EL (cell line): ENCODE measurements around the gene SLC6A17.
A peak's percentile ranks its signal among the peaks of the same experiment; 100 is the strongest.

Experiments
- DNase-seq: peaks from one replicate; pipeline ENCODE4 v3.0.0-alpha.2; 2016

The SLC6A17 gene

DNA sequence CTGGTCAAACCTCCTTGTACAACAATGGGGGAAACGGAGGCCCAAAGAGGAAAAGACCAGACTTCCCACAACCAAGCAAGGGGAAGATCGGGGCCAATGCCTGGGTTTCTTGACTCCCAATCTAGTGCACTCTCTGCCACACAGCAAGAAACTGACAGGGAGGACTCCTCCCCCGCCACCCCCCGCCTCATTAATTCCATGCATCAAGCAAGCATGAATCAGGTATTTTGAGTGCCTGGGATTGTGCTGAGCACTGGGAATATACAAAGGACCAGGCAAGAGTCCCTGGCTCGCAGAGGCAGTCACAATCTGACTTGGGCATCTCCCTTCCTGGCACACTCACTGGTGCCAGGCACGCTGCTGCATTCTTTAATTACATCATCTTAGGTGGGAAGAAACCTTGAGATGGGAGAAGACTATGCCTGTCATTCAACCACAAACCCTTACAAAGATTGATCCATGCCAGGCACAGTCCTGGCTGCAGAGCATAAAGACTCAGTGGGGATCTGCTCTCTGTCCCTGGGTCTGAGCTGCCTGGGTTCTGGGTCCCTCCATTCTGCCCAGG, 55.4 kb downstream of the SLC6A17 start:
- no peak for DNase-seq

DNA sequence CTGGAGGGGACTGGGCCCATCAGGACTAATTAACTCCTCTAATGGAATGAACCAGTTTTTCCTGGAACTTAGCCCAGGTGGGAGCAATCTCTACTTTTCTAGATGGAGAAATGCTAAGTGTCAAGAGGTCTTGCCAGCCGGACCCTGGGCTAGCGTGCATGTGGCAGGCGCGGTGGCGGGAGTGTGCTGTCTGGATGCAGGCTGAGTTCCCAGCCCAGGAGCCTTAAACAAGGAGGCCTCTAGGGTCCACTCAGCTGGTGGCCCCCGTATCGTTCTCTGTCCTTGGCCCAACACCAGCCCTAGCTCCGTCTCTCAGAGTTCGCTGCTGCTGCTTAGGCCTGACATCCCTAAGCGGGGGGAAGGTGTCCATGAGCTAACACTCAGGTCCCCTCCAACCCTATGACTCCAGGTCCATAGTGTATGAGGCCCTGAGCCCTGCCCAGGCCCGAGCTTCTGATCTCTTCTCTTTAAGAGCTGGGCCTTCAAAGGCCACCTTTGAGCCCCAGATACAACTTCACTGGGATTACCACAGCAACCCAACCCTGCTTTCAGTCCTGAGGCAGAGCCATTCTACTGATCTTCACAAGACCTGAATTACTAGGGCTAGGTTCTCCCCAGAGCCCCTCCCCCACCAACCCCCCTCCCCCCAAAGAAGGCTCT, 56.1 kb downstream of the SLC6A17 start:
- no peak for DNase-seq

DNA sequence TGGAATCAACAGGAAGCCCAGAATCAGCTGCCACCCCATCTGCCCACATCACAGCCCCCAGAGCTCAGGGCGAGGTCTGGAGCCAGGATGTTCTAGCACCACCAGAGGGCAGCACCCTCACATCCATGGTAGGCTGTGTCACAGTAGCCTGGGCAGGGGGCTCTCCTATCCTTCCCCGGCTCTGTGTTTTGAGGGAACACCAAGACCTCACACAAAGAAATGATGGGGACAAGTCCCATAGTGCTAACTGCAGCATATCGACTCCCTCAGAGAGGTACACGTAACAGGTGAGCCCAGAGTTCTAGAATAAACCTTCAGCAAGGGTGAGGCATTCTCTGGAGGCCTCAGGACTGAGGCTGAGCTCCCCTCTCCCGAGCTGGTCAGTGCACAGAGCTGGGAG, 57.5 kb downstream of the SLC6A17 start:
- peak; percentile 50 for DNase-seq

DNA sequence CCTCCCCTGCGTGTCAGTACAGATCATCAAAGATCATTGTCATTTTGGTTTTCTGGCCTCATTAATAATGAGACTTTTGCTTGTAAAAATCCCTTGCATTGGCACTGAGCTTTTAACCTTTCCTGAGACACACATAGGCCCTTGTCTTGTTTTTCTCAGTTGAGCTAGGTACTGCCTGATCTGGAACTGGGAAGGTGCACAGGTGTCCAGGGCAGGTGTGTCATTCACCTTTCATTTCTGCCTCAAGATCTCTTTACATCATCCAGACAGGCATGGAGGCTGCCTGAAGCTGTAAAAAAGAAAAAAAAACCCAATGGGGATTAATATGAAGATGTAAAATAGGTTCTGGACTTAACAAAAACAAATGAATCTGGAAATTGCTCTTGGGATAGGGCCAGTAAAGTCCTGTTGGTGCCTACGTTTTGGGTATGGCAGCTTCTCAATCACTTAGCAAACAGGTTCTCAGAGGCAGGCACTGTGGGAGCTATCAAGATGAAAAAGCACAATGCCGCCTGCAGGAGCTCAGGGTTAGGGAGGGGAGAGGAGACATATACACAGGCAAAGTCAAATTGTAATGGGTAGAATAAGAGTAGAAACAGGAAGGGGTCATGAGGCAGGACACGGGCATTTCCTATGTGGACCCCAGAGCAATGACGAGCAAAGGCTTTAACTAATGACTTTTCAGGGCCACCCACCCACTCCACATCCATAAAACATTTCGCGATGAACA, 58.8 kb downstream of the SLC6A17 start:
- DNase-seq, result no peak

DNA sequence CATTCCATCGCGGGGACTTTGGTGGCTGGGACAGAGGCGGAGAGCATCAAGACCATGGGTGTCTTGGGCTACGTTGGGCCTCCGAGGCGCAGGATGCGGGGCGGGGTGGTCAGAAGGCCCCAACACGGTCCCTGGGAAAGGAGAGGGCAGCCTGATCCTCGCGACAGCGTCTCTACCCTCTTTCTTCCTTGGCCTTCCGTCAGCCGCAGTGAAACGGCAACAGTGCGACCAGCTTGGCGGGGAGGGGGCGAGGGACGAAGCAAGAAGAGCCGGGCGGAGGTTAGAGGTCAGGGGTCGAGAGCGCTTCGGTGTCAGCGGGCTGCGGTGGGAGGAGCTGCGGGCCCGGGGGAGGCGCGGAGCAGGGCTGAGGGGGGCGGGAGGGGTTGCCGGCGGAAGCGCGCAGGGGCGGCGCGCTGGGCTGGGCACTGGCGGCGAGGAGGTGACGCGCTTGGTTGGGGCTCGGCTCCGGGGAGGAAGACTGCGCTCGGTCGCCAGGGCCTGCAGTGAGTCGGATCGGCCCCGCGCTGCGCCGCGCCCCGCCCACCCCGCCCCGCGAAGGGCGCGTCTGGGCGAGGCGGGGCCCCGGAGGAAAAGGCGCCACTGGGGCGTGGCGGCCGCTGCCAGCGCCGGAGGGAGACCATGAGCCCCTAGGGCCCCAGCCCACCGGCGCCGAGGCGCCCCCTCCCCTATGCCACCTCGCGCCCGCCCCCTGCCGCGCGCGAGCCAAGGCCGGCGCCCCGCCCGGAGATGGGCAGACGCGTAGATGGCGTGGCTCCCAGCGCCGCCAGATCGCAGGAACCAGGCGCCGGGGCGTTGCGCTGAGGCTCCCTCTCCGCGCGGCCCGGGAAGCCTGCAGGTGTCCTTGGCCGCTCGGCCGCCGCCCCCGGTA, 59.7 kb downstream of the SLC6A17 start, which contains the start of gene KCNC4:
Gene KCNC4 (plus strand): TSS at position 600 of the 889 bp plus-strand sequence. CDS start 1,186 bp downstream, outside the sequence.
- DNase-seq, result peak; percentile 87

DNA sequence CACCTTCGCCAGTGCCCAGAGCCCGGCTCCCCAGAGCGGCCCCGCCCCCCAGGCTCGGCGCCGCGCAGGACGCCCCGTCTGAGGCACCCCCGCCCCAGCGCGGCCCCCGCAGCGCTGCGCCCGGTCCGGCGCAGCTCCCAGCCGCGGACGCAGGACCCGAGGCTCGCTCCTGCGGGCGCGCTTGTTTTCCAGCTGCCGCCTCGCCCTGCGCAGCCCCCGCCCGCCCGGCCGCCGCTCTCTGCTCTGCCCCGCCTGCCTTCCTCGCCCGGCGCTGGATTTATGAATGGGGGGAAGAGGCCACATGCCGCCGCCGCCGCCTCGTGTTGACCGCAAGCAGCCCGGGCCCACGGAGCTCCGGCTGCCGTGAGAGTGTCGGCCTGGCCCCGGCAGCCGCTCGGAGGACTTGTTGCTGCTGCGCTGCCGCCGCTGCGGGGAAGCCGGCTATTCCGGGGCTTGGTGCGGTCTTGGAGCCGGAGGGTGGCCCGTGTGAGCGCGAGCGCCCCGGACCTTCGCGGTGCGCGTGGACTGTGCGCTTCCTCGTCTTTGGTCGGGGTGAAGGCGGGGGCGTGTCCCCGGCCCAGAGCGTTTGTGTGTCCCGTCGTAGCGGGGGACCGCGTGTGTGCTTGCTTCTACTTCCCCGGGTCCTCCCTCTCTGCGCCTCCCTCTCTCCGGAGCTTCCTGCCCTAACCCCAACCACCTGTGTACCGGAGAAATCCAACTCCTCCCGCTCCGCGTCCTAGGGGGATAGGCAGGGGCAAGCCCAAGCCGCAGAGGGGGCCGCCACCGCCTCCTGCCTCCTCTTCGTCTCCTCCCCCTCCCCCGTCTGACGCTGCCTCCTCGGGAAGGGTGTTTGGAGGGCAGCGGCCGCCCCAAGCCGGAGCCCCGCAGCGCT, 60.6 kb downstream of the SLC6A17 start:
- DNase-seq, result peak; percentile 52

DNA sequence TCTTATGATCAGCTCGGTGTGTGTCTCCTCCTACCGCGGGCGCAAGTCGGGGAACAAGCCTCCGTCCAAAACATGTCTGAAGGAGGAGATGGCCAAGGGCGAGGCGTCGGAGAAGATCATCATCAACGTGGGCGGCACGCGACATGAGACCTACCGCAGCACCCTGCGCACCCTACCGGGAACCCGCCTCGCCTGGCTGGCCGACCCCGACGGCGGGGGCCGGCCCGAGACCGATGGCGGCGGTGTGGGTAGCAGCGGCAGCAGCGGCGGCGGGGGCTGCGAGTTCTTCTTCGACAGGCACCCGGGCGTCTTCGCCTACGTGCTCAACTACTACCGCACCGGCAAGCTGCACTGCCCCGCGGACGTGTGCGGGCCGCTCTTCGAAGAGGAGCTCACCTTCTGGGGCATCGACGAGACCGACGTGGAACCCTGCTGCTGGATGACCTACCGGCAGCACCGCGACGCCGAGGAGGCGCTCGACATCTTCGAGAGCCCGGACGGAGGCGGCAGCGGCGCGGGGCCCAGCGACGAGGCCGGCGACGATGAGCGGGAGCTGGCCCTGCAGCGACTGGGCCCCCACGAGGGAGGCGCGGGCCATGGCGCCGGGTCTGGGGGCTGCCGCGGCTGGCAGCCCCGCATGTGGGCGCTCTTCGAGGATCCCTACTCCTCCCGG, 61.3 kb downstream of the SLC6A17 start:
- no peak for DNase-seq

DNA sequence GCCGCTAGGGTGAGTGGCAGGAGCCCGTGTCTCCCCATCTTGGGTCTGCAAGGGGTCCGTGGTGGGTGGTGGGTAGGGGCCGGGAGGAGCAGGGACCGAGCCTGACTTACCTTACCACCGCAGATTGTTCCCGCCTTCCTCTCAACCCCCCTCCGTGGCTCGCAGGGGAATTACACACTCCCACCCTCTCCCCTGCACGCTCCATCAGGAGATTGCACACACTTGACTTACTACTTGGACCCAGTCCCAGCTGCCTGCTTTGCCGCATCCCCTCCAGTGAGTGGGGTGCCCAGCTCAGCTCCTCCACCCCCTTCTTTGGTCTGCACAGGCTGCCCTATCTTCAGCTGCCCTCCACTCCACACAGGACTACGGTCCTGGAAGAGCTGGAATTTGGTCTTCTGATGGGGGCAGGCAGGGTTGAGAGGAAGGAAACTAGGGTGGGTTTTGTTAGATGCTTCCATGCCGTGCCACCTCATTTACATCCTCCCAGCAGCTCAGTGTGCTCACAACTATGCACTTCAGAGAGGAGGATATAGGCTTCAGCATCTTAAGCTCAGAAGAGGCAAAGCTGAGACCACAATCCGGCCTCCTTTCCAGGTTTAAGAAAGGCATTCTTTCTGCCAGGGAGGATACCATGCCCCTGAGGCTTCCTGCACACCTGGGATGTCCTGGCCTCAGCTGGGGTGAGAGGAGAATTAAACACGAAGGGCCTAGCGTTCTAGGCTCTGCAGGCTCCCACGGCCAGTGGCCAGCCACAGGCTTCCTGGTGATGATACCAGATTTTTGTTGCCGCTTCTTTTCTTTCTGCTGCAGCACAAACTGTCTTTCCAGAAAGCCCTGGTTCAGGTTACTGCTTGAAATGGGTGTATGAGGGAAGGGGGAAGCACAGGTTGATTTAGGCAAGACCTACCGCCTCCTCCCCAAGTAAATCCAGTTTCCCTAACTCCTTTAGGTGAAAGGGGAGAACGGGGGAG, 62.2 kb downstream of the SLC6A17 start:
- no peak for DNase-seq

DNA sequence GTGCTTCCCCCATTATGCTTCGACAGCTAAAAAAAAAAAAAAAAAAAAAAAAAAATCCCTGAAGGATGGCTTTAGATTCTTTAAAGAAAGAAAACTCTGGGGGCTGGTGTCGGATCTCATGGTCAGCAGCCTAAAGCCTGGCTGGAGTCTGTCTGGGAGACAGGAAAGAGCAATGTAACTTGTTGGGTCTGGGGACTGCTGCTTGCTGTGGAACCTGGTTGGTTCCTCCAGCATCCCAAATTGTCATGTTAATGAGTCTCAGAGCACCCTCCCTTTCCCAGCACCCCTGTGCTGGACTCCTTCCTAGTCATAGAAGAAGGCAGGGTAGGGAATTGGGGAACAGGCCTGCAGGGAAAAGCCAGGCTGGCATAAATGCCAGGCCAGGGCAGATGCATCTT, 62.8 kb downstream of the SLC6A17 start:
- DNase-seq, result no peak

DNA sequence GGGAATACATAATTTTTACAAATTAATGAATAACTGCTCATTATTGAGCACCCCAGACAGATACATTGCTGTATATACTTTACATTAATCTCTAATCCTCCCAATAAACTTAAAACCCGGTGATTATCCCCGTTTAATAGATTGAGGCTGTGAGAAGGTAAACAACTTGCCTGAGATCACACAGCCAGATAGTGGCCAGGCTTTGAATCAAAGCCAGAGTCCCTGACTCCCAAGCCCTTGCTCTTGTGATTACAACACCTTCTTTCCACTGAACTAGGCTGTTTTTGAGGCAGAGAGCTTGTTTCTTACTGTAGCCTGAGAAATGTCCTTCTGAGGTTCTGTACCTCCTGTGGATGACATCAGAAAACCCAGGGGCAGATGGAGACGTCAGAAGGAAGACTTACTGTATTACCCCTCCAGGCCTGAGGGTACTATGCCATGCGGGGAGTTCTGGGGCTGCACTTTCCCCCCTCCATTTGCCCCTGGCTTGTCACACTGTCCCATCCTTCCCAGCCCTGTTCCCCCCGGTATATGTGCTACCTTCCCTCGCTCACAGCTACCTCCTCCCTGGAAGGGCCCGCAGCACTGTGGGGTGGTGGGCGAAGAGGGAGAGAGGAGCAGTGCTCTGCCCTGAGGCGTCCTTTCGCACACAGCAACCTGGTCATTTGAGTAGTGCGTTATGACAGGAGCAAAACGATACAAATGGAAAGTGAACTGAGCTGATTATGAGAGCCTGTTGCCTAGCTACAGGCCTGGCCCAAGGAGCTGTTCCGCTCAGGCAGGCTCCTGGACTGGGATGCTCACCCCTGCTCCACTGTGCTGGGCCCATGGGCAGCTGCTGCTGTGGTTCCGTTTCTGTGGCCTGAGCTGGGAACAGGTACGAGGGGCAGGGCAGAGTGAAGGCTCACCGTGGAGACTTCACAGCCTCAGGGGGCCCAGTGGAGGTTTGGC, 64.4 kb downstream of the SLC6A17 start:
- no peak for DNase-seq

DNA sequence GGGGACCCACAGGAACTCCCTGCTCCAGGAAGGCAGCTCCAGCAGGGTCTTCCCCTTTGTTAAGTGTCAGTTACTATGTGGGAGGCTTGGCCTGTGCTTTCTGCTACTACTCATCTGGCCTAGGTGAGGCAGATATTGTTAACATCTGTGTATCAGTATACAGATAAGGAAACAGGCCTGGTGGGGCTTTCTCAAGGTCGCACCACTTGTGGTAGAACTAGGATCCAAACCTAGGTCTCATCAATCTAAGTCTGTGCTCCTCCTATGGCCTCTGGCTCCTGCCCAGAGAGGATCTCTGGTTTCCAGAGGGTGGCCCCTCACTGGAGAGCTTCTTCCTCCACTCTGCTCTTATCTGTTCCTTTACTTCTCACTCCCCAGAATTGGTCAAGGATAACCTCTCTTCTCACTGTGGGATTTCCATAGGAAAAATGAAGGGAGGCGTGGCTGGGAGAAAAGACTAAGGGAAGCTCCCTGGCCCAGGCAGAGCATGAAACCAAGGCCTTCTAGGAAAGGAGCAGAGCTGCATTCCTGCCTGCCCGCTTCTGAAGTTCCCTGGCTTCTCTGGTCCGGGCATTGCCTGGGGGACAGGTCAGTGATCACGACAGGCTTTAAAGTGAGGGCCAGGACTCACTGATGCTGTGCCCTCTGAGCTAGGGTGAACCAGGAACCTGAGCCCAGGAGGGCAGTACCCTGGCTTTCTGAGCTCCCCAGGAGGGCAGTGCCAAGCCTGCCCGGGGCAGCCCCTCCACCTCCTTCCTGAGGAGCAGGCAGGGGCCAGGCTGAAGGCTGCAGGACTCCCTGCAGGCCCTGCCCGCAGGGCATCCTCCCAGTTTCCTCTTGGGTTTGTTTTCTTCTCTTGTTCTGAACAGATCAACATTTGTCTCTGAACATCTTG, 65.6 kb downstream of the SLC6A17 start:
- no peak for DNase-seq

DNA sequence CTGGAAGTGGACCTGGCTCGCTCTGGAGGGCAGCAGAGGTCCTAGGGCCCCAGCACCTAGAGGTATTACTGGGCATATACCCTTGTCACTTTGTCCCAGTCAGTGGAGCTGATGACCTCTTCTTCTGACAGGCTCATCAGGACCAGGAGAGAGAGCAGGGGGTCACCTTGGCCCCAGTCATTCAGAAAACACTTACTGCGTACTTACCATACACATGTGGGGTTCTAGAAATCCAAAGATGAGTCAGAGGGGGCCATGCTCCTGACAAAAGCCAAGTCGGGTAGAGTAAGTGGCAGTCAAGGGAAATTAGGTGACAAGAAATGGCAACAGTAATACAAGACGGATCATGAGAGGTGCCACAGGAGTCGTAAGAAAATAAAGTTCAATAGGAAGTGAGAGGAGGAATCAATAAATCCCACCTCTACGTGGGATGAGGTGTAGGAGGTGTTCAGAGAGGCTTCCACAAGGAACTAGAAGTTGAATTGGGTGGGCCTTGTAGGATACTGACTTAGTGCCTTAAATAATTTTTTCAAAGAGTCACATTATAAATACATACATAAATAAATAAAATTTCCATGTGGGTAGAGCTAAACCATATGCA, 66.7 kb downstream of the SLC6A17 start:
- no peak for DNase-seq

DNA sequence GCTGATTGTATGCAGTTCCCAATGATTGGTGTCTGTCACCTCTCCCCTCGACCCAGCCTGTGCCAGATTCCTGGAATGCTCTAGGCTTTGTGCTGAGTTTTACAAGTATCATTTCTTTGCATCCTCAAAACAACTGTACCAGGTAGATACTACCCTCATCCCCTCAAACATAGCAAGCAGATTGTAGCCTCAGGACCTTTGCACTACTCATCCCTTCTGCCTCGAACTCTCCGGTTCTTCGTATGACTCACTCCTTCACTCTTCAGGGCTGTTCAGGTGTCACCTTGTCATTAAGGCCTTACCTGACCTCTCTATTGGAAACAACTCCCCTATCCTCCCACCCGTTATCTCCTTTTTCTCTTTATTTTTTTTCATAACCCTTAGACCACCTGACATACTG, 67.8 kb downstream of the SLC6A17 start:
- no peak for DNase-seq

DNA sequence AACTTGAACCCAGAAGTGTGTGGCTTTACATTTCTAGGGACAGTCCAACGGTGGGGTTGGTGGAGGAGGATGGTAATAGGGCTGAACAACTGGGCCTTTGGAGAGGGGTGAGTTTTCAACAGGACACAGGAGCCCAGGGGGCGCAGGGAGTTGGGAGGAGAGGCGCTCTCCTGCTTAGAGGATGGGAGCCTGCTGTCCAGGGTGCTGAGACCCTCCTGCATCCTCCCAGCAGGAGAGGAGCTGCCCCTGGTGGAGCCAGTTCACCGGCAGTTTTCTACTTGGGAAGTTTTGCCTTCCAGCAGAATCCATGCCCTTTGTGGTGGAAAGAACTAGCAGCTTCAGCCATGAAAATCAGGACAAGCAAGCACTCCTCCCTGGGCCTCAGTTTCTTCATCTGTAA, 68.4 kb downstream of the SLC6A17 start:
- DNase-seq, result no peak

DNA sequence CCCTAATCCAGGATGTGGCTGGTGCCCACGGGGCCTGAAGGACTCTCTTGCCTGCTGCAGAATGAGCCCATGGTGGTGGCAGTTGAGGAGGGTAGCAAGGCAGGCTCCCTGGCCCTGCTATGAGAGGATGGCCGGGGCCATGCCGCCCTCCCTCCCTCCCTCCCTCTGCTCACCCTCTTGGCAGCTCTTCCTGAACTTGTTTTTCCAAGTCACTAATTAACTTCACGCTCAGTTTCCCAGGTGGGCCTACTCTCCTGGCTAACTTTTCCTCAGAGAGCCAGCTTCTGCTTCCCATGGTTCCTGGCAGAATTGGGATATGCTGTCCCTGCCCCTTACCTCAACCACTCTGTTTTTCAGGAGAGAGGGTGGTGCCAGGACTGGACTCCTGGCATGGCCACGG, 70.0 kb downstream of the SLC6A17 start:
- no peak for DNase-seq

DNA sequence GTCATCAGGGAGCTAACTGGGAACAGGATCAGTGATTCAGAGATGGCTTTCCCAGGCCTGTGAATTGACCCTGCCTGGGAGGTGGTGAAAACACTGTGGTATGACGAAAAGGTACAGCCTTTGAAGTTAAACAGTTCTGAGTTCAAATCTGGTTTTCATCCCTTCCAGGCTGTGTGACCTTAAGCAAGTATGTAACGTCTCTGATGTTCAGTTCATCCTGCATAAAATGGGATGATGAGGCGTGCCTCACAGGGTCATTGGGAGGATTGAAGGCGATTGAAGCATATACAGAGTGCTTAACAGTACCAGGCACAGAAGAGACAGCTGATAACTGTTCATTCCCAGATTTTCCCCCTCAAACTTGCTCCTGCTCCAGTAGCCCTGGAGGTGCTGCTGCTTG, 70.8 kb downstream of the SLC6A17 start:
- no peak for DNase-seq

DNA sequence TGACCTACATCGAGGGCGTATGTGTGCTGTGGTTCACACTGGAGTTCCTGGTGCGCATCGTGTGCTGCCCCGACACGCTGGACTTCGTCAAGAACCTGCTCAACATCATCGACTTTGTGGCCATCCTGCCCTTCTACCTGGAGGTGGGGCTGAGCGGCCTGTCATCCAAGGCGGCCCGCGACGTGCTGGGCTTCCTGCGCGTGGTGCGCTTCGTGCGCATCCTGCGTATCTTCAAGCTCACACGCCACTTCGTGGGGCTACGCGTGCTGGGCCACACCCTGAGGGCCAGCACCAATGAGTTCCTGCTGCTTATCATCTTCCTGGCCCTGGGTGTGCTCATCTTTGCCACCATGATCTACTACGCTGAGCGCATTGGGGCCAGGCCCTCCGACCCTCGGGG, 72.8 kb downstream of the SLC6A17 start:
- DNase-seq, result no peak

DNA sequence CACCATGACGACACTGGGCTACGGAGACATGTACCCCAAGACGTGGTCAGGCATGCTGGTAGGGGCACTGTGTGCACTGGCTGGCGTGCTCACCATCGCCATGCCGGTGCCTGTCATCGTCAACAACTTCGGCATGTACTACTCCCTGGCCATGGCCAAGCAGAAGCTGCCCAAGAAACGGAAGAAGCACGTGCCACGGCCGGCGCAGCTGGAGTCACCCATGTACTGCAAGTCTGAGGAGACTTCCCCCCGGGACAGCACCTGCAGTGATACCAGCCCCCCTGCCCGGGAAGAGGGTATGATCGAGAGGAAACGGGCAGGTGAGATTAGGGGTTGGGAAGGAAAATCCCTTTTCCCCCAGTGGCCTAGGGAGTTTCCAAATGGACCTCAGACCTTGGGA, 73.3 kb downstream of the SLC6A17 start:
- DNase-seq, result no peak
